ENCODE data around the gene PIGN.

PIGN gene

GRCh38 chr18:62164855-62165487 is 21.9 kb downstream of the PIGN start:
- H3K4me3 ChIP-seq (ENCODE audit: low read depth, low read length) = no peak overlapping the region
- TF ChIP-seq CTCF (IDR thresholded peaks at IDR 0.05; ENCODE audit: low read depth, low read length) = no peak

- no peak overlapping the region for H3K4me3 ChIP-seq (ENCODE audit: low read depth, low read length)
- no peak for TF ChIP-seq CTCF (IDR thresholded peaks at IDR 0.05; ENCODE audit: low read depth, low read length)
Observed at GRCh38 chr18:62164310-62164709, 22.5 kb downstream of the PIGN start.

- no peak overlapping the region for H3K4me3 ChIP-seq (ENCODE audit: low read depth, low read length)
- TF ChIP-seq CTCF (IDR thresholded peaks at IDR 0.05; ENCODE audit: low read depth, low read length) = no peak
Observed at GRCh38 chr18:62157843-62158242, 29.0 kb downstream of the PIGN start.

GRCh38 chr18:62152844-62153243 is 34.0 kb downstream of the PIGN start:
- no peak for TF ChIP-seq CTCF (IDR thresholded peaks at IDR 0.05; ENCODE audit: low read depth, low read length)

GRCh38 chr18:62151068-62151771 is 35.6 kb downstream of the PIGN start:
- no peak overlapping the region for H3K4me3 ChIP-seq (ENCODE audit: low read depth, low read length)
- TF ChIP-seq CTCF (IDR thresholded peaks at IDR 0.05; ENCODE audit: low read depth, low read length) = no peak

More at GRCh38 chr18:62152844-62153243, 34.0 kb downstream of the PIGN start:
- H3K4me3 ChIP-seq (ENCODE audit: low read depth, low read length) = no peak overlapping the region

- no peak overlapping the region for H3K4me3 ChIP-seq (ENCODE audit: low read depth, low read length)
- TF ChIP-seq CTCF (IDR thresholded peaks at IDR 0.05; ENCODE audit: low read depth, low read length) = no peak
Observed at GRCh38 chr18:62144338-62144737, 42.5 kb downstream of the PIGN start.

GRCh38 chr18:62140259-62140658 is 46.6 kb downstream of the PIGN start:
- TF ChIP-seq CTCF (IDR thresholded peaks at IDR 0.05; ENCODE audit: low read depth, low read length) = no peak
- no peak overlapping the region for H3K4me3 ChIP-seq (ENCODE audit: low read depth, low read length)
